DND-41 (cell line): ENCODE results near the gene RNF157.

Experiments
- ATAC-seq: fragments of 200-7000 bp; cut with Tn5 transposase; 3 replicates; pipeline ENCODE4 v1.9.1; 2021; ENCODE audit warnings: low read depth; ENCODE audit not compliant: insufficient read depth
- DNase-seq: peaks from one replicate; pipeline ENCODE4 v3.0.0-alpha.2; 2020
- H2AFZ ChIP-seq: 2 replicates; pipeline ENCODE4 v1.6.0; 2012; ENCODE audit warnings: low read depth, low read length
- H3K27ac ChIP-seq: 2 replicates; pipeline ENCODE4 v1.5.1; 2012; ENCODE audit warnings: low read length, inconsistent platforms
- H3K27me3 ChIP-seq: fragments of 200-600 bp; sonication (generic); 2 replicates; pipeline ENCODE4 v1.6.0; 2012; ENCODE audit warnings: low read length, mild to moderate bottlenecking, inconsistent platforms; ENCODE audit not compliant: insufficient read depth, poor library complexity
- H3K36me3 ChIP-seq: 2 replicates; pipeline ENCODE4 v1.5.1; 2012; ENCODE audit warnings: low read length, inconsistent platforms; ENCODE audit not compliant: insufficient read depth
- H3K4me1 ChIP-seq: 2 replicates; pipeline ENCODE4 v1.5.1; 2012; ENCODE audit warnings: mild to moderate bottlenecking, low read length; ENCODE audit not compliant: insufficient read depth
- H3K4me2 ChIP-seq: 2 replicates; pipeline ENCODE4 v1.6.0; 2012; ENCODE audit warnings: mild to moderate bottlenecking, moderate library complexity, low read length, inconsistent platforms; ENCODE audit not compliant: insufficient read depth
- H3K4me3 ChIP-seq, 2 experiments: fragments of 200-600 bp in 1 of 2; shearing (Covaris generic) in 1 of 2; 2 replicates each; pipeline ENCODE4 v1.5.1; 2012 to 2016; ENCODE audit warnings: inconsistent platforms in 2 of 2, low read length in 2 of 2, mild to moderate bottlenecking in 2 of 2, low read depth in 1 of 2, moderate library complexity in 1 of 2
- H3K79me2 ChIP-seq: 2 replicates; pipeline ENCODE4 v1.6.0; 2012; ENCODE audit warnings: low read length, inconsistent platforms; ENCODE audit not compliant: insufficient read depth
- H3K9ac ChIP-seq: 2 replicates; pipeline ENCODE4 v1.6.0; 2012; ENCODE audit warnings: low read depth, mild to moderate bottlenecking, inconsistent platforms, low read length, moderate library complexity
- H3K9me3 ChIP-seq: 2 replicates; pipeline ENCODE4 v1.5.1; 2012; ENCODE audit warnings: low read length, moderate library complexity, mild to moderate bottlenecking, inconsistent platforms; ENCODE audit not compliant: insufficient read depth, severe bottlenecking
- H4K20me1 ChIP-seq: 2 replicates; pipeline ENCODE4 v1.6.0; 2012; ENCODE audit warnings: low read length; ENCODE audit not compliant: insufficient read depth
- CTCF ChIP-seq: IDR thresholded peaks from 2 replicates; pipeline ENCODE4 v1.5.1; 2012; ENCODE audit warnings: borderline replicate concordance, low read length, moderate library complexity, mild to moderate bottlenecking; ENCODE audit not compliant: poor library complexity, severe bottlenecking; ENCODE audit errors: extremely low read depth
- EZH2 ChIP-seq: IDR thresholded peaks from 3 replicates; pipeline ENCODE4 v1.6.1; 2012; ENCODE audit warnings: borderline replicate concordance, low read depth, mild to moderate bottlenecking, moderate library complexity, low read length, inconsistent platforms; ENCODE audit not compliant: severe bottlenecking

The RNF157 gene

GRCh38 chr17:76137001-76137350 is 103.3 kb downstream of the RNF157 start:
- Histone ChIP-seq H3K4me2 (no peak overlapping the region), H3K36me3 (no peaks in the 10 kb centered on the region), H4K20me1 (no peaks in the 10 kb centered on the region), H3K27ac (no peak overlapping the region), H3K9ac (no peak overlapping the region), H3K79me2 (no peaks in the 10 kb centered on the region), H3K4me1 (peaks cover 15% of the 10 kb centered on the region), H3K9me3 (no peaks in the 10 kb centered on the region), H3K27me3 (no peaks in the 10 kb centered on the region), H2AFZ (no peak overlapping the region), H3K4me3 (no peak overlapping the region)
- ATAC-seq (no peak), DNase-seq (no peak)
- no peak for TF ChIP-seq CTCF

GRCh38 chr17:76136276-76137000 is 103.9 kb downstream of the RNF157 start:
- ATAC-seq (no peak), DNase-seq (no peak)
- Histone ChIP-seq H3K27me3 (no peaks in the 10 kb centered on the region), H4K20me1 (no peaks in the 10 kb centered on the region), H3K4me2 (no peak overlapping the region), H3K79me2 (no peaks in the 10 kb centered on the region), H2AFZ (no peak overlapping the region), H3K9me3 (no peaks in the 10 kb centered on the region), H3K9ac (no peak overlapping the region), H3K4me1 (peaks cover 10% of the 10 kb centered on the region), H3K36me3 (no peaks in the 10 kb centered on the region), H3K4me3 (no peak overlapping the region), H3K27ac (no peak overlapping the region)
- TF ChIP-seq EZH2, result no peak
- TF ChIP-seq CTCF, result no peak

- no peak for ATAC-seq
- no peak overlapping the region for H2AFZ ChIP-seq
- no peak overlapping the region for H3K4me2 ChIP-seq
- H3K79me2 ChIP-seq, result no peaks in the 10 kb centered on the region
- H4K20me1 ChIP-seq, result no peaks in the 10 kb centered on the region
- H3K4me3 ChIP-seq, result no peak overlapping the region
- H3K36me3 ChIP-seq, result no peaks in the 10 kb centered on the region
- no peak overlapping the region for H3K9ac ChIP-seq
- no peak for DNase-seq
- no peaks in the 10 kb centered on the region for H3K27me3 ChIP-seq
- H3K4me1 ChIP-seq, result peaks cover 4% of the 10 kb centered on the region
- no peak for TF ChIP-seq EZH2
- no peak for TF ChIP-seq CTCF
- H3K27ac ChIP-seq, result no peak overlapping the region
- no peaks in the 10 kb centered on the region for H3K9me3 ChIP-seq
Measured at GRCh38 chr17:76135810-76136188, 104.5 kb downstream of the RNF157 start.
